K562 (cell line): Measurements from ENCODE around the gene WARS2. TPM values are rescaled to one million over a fixed set of nuclear protein-coding genes. Genes with fewer than 3 reads are reported as not detected.

ENCODE experiments used
- CREB3 ChIP-seq: fragments of 450-650 bp; conservative IDR thresholded peaks from 2 replicates; pipeline ENCODE4 v1.6.1; 2016; ENCODE audit warnings: missing genetic modification characterization, low read depth, mild to moderate bottlenecking, missing compliant biosample characterization, moderate library complexity
- ETV1 ChIP-seq: fragments of 450-650 bp; conservative IDR thresholded peaks from 2 replicates; pipeline ENCODE4 v1.6.1; 2016; ENCODE audit warnings: missing genetic modification characterization, control low read depth, low read depth, missing compliant biosample characterization
- NCOA4 ChIP-seq: fragments of 450-650 bp; IDR thresholded peaks from 2 replicates; pipeline ENCODE4 v1.6.1; 2018; ENCODE audit warnings: mild to moderate bottlenecking; ENCODE audit not compliant: partially characterized antibody
- RCOR1 ChIP-seq, 2 experiments: IDR thresholded peaks; 2 replicates each; pipeline ENCODE4 v1.6.1; 2012; ENCODE audit warnings: low read depth in 2 of 2, low read length in 2 of 2, borderline replicate concordance in 1 of 2, improper control_type of control experiment in 1 of 2
- SAFB ChIP-seq: fragments of 200-400 bp; formaldehyde crosslinking; IDR thresholded peaks from 2 replicates; pipeline ENCODE4 v1.6.1; 2017; ENCODE audit warnings: low read depth, low read length, borderline replicate concordance
- SIRT6 ChIP-seq: IDR thresholded peaks from one replicate; pipeline ENCODE4 v1.6.1; 2012; ENCODE audit warnings: low read depth, mild to moderate bottlenecking, control low read depth, inconsistent platforms, low read length, moderate library complexity
- SMC3 ChIP-seq: conservative IDR thresholded peaks from 2 replicates; pipeline ENCODE4 v1.6.1; 2011; ENCODE audit warnings: low read depth, low read length, improper control_type of control experiment; ENCODE audit not compliant: insufficient read depth
- TEAD4 ChIP-seq, 2 experiments: sonication (generic) in 1 of 2; formaldehyde crosslinking in 1 of 2; IDR thresholded peaks; 2 replicates each; pipeline versions ENCODE4 v1.6.1 to v1.8.0; 2012 to 2022; ENCODE audit warnings: borderline replicate concordance in 1 of 2, inconsistent platforms in 1 of 2, low read length in 1 of 2, mild to moderate bottlenecking in 1 of 2, missing genetic modification reagents in 1 of 2
- ZNF121 ChIP-seq: sonication (generic); formaldehyde crosslinking; conservative IDR thresholded peaks from 2 replicates; pipeline ENCODE4 v1.8.0; 2022; ENCODE audit warnings: missing genetic modification reagents
- ZNF77 ChIP-seq: fragments of 250-450 bp; sonication (Bioruptor Pico); IDR thresholded peaks from 2 replicates; pipeline ENCODE4 v1.5.0; 2020
- polyA plus RNA-seq, 8 experiments: library from polyadenylated mRNA; depleted of rRNA in 4 of 8; stranded (reverse) in 5 of 8; unstranded in 3 of 8; fragments of >200 nt; fragmentation: Nextera tagmentation in 2 of 8; fragmentation: Illumina TruSeq in 1 of 8; extraction: Ambion mirVana in 2 of 8; extraction: Trizol in 1 of 8; gene quantifications; 2 replicates each; pipeline versions ENCODE4 v1.2.1 to v1.2.3, GENCODE V29; 2011 to 2014; ENCODE audit warnings: inconsistent platforms in 1 of 8, missing spikeins in 1 of 8
- total RNA-seq, 7 experiments: library from RNA; depleted of rRNA in 6 of 7; stranded (reverse); fragments of >200 nt in 6 of 7; fragmentation: Illumina TruSeq in 2 of 7; extraction: Trizol in 2 of 7; gene quantifications; 2 replicates each; pipeline versions ENCODE4 v1.2.1 to v1.2.3, GENCODE V29; 2011 to 2021; ENCODE audit warnings: low replicate concordance in 1 of 7

The WARS2 gene
- total and polyA plus RNA-seq, 9 of the 15 experiments (the other 6 are each of a cell fraction or from before 2014, with no cell fraction given), result 5.7 to 18.0 (median 16.9) TPM

GRCh38 chr1:119007339-119007669 lies 133.1 kb downstream of the WARS2 start (continued):
- no peak for TF ChIP-seq CREB3 (tag)
- TF ChIP-seq ZNF77, result no peak
- TF ChIP-seq SAFB, result no peak
- TF ChIP-seq ZNF121 (CRISPR knock-in tag), result no peak
- no peak for TF ChIP-seq NCOA4
- no peak for TF ChIP-seq TEAD4 (IDR thresholded peaks at IDR 0.05; ENCODE audit: low read length)
- TF ChIP-seq TEAD4 (CRISPR knock-in tag; IDR thresholded peaks at IDR 0.05; ENCODE audit: borderline replicate concordance), result no peak
- TF ChIP-seq SMC3, result no peak
- no peak for TF ChIP-seq SIRT6
- no peak for TF ChIP-seq RCOR1 (IDR thresholded peaks at IDR 0.05; ENCODE audit: borderline replicate concordance in 1 of 2, low read depth in 2 of 2, low read length in 2 of 2)
- no peak for TF ChIP-seq ETV1 (tag)
